ENCODE data around the gene FUNDC2.

Gene FUNDC2

GRCh38 chrX:155070975-155071693 lies 44.5 kb downstream of the FUNDC2 start, which contains the start of the genes BRCC3, CMC4 and MTCP1:
BRCC3 (plus strand) TSS chrX:155071508; CDS start chrX:155071528, 20 bp downstream.
CMC4 (minus strand) TSS chrX:155071136; CDS start chrX:155064023, 7,113 bp downstream.
MTCP1 (minus strand) TSS chrX:155071136; CDS start chrX:155066010, 5,126 bp downstream.
- peak; percentile 21 for DNase-seq

- no peak for DNase-seq
Measured at GRCh38 chrX:155071694-155072280, 45.1 kb downstream of the FUNDC2 start.

GRCh38 chrX:155086202-155086840 lies 59.7 kb downstream of the FUNDC2 start:
- no peak for DNase-seq

GRCh38 chrX:155086961-155087735 lies 60.5 kb downstream of the FUNDC2 start:
- DNase-seq, result no peak

GRCh38 chrX:155094468-155095061 lies 67.9 kb downstream of the FUNDC2 start:
- DNase-seq, result no peak

- no peak for DNase-seq
Measured at GRCh38 chrX:155105919-155106318, 79.3 kb downstream of the FUNDC2 start.

- no peak for DNase-seq
Measured at GRCh38 chrX:155108427-155108826, 81.8 kb downstream of the FUNDC2 start.

Data from amniotic stem cell (primary cell).